Stimulated activated memory B cell treated with anti-CD40 and anti-IgM and Interleukin-4, amounts not matched to agents 10 μg/mL and 1 μg/mL and 100 μg/mL, for 72 hours (primary cell): ENCODE results near the gene GSTM3.

Experiments used
- ATAC-seq: fragments of 150-1000 bp; cut with Tn5 transposase; 2 replicates; pipeline ENCODE4 v1.10.0; 2021
- H3K27ac Mint-ChIP-seq: one replicate; pipeline ENCODE4 v1.8.0; 2022; ENCODE audit warnings: mild to moderate bottlenecking, mixed read lengths
- H3K27me3 Mint-ChIP-seq: one replicate; pipeline ENCODE4 v1.8.0; 2022; ENCODE audit warnings: mixed read lengths
- H3K36me3 Mint-ChIP-seq: one replicate; pipeline ENCODE4 v1.8.0; 2022; ENCODE audit warnings: mixed read lengths
- H3K4me1 Mint-ChIP-seq: one replicate; pipeline ENCODE4 v1.8.0; 2022; ENCODE audit warnings: mixed read lengths
- H3K4me3 Mint-ChIP-seq: one replicate; pipeline ENCODE4 v1.8.0; 2022; ENCODE audit warnings: mild to moderate bottlenecking, moderate library complexity, mixed read lengths
- H3K9me3 Mint-ChIP-seq: one replicate; pipeline ENCODE4 v1.8.0; 2022; ENCODE audit warnings: mixed read lengths

Gene GSTM3

DNA sequence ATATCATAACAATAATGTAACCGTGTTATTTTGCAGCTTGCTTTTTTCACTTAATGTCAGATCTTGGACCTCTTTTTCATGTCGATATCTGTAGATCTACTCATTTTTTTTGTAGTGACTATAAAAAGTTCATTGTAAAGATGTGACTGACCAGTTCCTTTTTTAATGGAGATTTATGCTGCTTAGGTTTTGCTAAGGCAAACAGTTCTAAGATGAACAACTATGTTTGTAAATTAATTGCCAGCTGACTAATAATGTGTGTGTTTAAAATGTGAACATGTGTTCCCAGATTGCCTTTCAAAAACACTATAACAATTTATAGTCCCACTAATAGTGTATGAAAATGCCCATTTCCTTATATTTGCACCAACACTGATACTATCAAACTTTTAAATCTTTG lies 41.0 kb upstream of the GSTM3 start:
- Mint-ChIP-seq H3K4me3 (no peak overlapping the region), H3K27ac (no peak overlapping the region), H3K9me3 (peaks cover 6% of the 10 kb centered on the region), H3K4me1 (peaks cover 7% of the 10 kb centered on the region), H3K36me3 (peaks cover 5% of the 10 kb centered on the region), H3K27me3 (no peaks in the 10 kb centered on the region)
- ATAC-seq = no peak

DNA sequence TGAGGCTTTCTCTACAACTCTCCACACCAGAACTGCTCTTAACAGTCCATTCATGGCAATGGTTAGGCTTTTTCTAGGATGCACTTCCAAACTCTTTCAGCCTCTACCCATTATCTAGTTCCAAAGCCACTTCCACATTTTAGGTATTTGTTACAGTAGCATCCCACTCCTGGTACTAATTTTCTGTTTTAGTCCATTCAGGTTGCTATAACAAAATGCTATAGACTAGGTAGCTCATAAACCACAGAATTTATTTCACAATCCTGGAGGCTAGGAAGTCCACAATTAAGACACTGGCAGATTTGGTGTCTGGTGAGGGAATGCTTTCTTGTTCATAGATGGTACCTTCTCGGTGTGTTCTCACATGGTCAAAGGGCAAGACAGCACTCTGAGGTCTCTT lies 40.1 kb upstream of the GSTM3 start:
- Mint-ChIP-seq H3K36me3 (peaks cover 5% of the 10 kb centered on the region), H3K9me3 (peaks cover 6% of the 10 kb centered on the region), H3K27ac (no peak overlapping the region), H3K4me3 (no peak overlapping the region), H3K27me3 (no peaks in the 10 kb centered on the region), H3K4me1 (peaks cover 12% of the 10 kb centered on the region)
- no peak for ATAC-seq

DNA sequence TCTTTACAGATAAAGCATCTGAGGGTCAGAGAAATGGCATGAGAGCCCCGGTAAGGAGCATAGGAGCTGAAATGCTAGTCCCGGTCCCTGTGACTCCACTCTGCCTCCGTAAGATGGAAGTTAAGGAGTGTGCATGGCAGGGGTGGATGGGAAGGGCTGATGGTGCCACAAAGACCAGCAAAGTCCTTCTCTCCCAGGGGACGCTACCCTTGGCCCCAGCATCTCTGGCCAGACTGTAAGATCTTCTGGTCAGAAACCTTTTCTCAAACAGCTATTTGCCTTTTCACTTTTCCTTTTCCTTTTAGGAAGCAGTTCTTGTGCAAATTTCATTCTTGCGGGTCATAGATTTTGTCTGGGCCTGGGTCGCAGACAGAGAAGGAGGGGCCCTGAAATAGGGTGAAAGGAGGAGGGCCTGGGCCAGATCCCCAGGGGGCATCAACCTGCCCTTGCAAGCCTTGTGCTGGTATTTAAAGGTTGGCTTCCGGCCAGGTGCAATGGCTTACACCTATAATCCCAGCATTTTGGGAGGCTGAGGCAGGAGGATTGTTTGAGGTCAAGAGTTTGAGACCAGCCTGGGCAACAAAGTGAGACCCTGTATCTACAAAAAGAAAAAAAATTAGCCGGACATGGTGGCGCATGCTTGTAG lies 37.3 kb upstream of the GSTM3 start:
- no peaks in the 10 kb centered on the region for H3K27me3 Mint-ChIP-seq
- no peak for ATAC-seq
- H3K9me3 Mint-ChIP-seq = peaks cover 6% of the 10 kb centered on the region
- peak overlapping the region; percentile 45 for H3K27ac Mint-ChIP-seq
- peaks cover 5% of the 10 kb centered on the region for H3K36me3 Mint-ChIP-seq
- H3K4me1 Mint-ChIP-seq = peaks cover 18% of the 10 kb centered on the region
- H3K4me3 Mint-ChIP-seq = no peak overlapping the region

DNA sequence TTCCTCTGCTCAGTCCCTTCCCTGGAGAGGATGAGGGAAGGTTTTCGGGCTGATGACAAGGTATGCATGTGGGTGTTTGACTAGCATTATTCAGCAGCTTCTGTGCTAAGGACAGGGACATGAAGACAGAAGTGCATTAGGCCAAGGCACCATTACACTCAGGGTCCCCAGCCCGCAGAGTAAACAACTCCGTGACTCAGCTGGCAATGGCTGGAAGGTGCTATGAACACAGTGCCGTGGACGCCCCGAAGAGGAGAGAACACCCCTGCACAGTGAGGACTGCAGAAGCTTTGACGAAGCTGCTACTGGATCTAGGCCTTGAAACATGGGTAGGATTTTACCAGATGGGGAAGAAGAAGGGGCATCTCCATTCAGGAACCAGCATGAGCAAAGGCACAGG lies 36.6 kb upstream of the GSTM3 start:
- no peak overlapping the region for H3K27ac Mint-ChIP-seq

DNA sequence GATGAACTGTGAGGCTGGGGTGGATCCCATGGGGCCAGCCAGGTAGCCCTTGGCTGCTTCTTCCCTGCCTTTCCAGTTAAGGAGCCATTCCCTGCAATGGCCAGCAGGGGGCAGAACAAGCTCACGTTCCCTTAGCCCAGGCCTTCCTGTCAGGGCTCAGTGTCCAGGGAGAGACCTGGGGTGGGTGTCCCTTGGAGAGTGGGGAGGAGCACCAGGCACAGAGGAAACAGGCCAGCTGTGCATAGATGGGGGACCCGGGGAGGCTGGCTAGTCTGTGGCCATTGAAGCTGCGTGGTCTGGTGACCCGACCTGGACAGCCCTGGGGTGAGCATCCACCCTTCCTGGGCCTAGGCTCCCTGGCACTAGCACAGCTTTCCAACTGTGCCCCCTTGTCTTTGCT lies 36.1 kb upstream of the GSTM3 start:
- Mint-ChIP-seq H3K4me3 (no peak overlapping the region), H3K36me3 (peaks cover 5% of the 10 kb centered on the region), H3K9me3 (peaks cover 6% of the 10 kb centered on the region), H3K4me1 (peaks cover 18% of the 10 kb centered on the region), H3K27ac (peak overlapping the region; percentile 15), H3K27me3 (no peaks in the 10 kb centered on the region)
- peak; percentile 81 for ATAC-seq

More for the DNA sequence above, 36.6 kb upstream of the GSTM3 start:
- Mint-ChIP-seq H3K9me3 (peaks cover 6% of the 10 kb centered on the region), H3K36me3 (peaks cover 5% of the 10 kb centered on the region), H3K4me3 (no peak overlapping the region), H3K27me3 (no peaks in the 10 kb centered on the region), H3K4me1 (peaks cover 18% of the 10 kb centered on the region)
- no peak for ATAC-seq

DNA sequence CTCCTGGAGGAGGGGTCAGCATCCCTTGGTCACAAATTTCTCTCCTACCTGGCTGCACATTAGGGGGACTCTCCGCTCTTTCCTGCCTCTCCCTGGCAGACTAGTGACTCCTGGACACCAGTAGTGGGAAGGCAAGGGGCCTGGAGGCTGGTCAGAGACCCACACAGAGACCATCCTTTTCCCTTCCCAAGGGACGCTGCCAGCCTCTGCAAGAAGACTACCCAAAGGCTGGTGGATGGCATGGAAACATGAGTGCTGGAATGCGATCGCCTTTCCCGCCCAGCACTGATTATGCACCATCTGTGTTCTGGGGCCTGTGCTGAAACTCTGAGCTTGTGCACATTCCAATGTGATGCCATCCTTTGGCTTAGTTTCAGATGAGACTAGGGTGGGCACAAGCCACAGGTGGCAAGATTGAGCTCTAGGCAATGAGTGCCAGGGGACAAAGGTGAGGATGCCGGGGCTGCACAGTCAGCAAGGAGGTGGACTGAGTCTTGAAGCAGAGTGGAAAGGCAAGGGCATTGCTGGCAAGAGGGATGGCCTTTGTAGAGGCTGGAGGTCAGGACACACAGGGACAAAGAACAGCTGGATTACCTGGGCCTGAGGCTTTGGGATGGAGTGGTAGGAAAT lies 35.5 kb upstream of the GSTM3 start:
- peaks cover 6% of the 10 kb centered on the region for H3K9me3 Mint-ChIP-seq
- peaks cover 18% of the 10 kb centered on the region for H3K4me1 Mint-ChIP-seq

DNA sequence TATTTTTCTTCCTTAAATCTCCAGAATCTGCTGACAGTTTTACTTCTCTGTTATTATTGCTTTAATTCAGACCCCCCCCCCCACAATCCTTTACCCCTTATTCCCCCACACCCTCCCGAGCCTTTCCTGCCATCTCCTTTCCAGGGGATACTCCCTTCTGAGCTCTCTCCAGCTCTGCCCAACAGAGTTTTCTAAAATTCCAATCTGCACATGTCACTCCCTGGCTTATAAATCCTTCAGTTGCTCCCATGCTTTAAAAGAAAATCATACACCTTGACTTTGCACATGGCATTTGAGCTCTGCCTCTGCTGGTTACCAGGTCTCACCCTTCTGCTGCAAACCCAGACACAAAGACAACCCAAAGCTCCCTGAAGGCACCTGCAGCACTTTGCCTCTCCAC lies 34.6 kb upstream of the GSTM3 start:
- Mint-ChIP-seq H3K27me3 (no peaks in the 10 kb centered on the region), H3K4me1 (peaks cover 18% of the 10 kb centered on the region), H3K9me3 (no peaks in the 10 kb centered on the region), H3K4me3 (no peak overlapping the region), H3K27ac (no peak overlapping the region), H3K36me3 (no peaks in the 10 kb centered on the region)
- ATAC-seq = no peak

More for the DNA sequence above, 35.5 kb upstream of the GSTM3 start:
- ATAC-seq = no peak
- Mint-ChIP-seq H3K36me3 (peaks cover 5% of the 10 kb centered on the region), H3K27me3 (no peaks in the 10 kb centered on the region), H3K27ac (peak overlapping the region; percentile 15), H3K4me3 (no peak overlapping the region)

DNA sequence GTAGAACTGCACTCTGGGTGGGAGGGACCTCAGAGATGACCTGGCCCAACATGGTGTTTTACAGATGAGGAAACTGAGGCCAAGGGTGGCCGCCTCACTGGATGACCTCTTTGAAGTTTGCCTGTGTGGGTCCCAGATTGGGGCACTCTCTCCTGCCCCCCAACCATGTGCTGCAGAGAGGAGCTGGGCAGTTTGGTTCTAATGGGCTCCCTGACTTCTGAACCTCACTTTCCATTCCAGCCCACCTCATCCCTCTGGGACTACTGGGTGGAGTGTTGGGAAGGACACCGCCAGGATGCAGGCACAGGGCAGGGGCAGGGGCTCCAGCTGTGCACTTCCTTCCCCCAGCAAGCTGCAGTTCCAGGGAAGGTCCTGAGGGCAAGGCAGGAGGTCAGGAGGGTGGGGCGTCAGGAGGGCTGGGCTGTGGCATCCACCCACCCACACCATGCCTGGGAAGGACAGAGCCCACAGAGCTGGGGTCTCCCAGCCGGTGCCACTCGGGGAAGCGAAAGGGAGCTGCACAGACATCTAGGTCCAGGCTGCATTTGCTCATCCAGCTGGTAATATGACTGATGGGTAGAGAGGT lies 33.2 kb upstream of the GSTM3 start:
- H3K9me3 Mint-ChIP-seq = no peaks in the 10 kb centered on the region
- no peak overlapping the region for H3K4me3 Mint-ChIP-seq
- H3K27ac Mint-ChIP-seq = no peak overlapping the region
- no peaks in the 10 kb centered on the region for H3K27me3 Mint-ChIP-seq
- ATAC-seq = no peak
- peaks cover 18% of the 10 kb centered on the region for H3K4me1 Mint-ChIP-seq
- no peaks in the 10 kb centered on the region for H3K36me3 Mint-ChIP-seq

DNA sequence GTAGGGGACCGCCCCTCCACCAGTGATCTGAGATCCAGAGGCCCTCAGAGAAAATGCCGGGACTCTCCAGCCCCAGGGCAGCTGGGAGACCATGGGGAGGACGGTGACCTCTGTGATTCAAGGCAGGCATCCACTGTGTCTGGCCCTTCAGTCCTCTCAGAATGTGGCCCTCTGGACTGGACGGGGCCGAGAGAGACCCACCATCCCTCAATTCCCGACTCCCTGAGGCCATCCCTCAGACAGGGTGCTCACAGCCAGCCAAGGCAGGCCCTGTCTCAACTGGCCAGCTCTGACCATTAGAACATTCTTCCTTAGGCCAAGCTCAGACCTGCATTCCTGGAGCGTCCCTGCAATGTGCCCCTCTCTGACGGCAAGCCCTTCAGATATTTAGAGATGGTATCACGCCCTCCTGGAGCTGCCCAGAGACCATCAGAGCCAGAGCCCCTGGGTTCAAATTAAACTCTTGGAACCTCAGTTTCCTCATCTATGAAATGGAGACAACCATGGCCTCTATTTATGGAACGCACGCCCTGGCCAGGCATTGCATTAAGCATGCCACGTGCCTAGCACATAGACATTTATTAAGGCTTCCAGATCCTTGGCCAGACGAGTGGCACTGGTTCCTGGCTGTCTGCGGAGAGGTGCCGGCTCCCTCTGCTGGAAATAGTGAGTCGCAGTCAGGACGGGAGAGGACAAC lies 32.5 kb upstream of the GSTM3 start:
- Mint-ChIP-seq H3K36me3 (no peaks in the 10 kb centered on the region), H3K9me3 (no peaks in the 10 kb centered on the region), H3K4me3 (no peak overlapping the region)

DNA sequence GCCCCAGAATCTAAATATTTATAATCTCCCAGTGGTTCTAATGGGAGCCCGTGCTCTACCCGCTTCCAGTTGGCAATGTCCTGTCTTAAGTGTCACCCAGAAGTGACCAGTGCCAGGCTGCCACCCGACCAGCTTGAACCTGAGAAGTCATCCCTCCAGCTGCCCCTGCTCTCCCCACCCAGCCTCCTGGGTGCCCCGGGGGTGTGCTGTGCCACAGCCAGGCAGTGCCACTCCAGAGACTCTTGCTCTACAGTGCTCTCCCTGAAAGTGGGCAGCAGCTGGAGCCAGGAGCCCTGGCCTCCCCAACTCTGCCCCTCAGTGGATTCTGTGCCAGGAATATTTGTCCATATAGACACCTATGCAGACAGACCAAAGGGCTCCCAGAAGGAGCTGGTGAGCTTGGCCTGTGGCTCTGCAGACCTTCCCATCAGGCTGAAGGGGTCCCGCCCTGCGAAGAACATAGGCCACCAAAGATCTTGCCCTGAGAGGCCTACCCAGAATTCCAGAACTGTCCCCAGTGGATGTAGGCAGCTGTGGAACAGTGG lies 31.9 kb upstream of the GSTM3 start:
- no peak overlapping the region for H3K4me3 Mint-ChIP-seq
- no peak for ATAC-seq
- no peaks in the 10 kb centered on the region for H3K36me3 Mint-ChIP-seq
- H3K4me1 Mint-ChIP-seq = peaks cover 18% of the 10 kb centered on the region
- H3K27me3 Mint-ChIP-seq = no peaks in the 10 kb centered on the region
- H3K27ac Mint-ChIP-seq = no peak overlapping the region
- H3K9me3 Mint-ChIP-seq = no peaks in the 10 kb centered on the region

More for the DNA sequence above, 32.5 kb upstream of the GSTM3 start:
- no peak overlapping the region for H3K27ac Mint-ChIP-seq
- H3K4me1 Mint-ChIP-seq = peaks cover 18% of the 10 kb centered on the region
- peak; percentile 88 for ATAC-seq
- H3K27me3 Mint-ChIP-seq = no peaks in the 10 kb centered on the region

DNA sequence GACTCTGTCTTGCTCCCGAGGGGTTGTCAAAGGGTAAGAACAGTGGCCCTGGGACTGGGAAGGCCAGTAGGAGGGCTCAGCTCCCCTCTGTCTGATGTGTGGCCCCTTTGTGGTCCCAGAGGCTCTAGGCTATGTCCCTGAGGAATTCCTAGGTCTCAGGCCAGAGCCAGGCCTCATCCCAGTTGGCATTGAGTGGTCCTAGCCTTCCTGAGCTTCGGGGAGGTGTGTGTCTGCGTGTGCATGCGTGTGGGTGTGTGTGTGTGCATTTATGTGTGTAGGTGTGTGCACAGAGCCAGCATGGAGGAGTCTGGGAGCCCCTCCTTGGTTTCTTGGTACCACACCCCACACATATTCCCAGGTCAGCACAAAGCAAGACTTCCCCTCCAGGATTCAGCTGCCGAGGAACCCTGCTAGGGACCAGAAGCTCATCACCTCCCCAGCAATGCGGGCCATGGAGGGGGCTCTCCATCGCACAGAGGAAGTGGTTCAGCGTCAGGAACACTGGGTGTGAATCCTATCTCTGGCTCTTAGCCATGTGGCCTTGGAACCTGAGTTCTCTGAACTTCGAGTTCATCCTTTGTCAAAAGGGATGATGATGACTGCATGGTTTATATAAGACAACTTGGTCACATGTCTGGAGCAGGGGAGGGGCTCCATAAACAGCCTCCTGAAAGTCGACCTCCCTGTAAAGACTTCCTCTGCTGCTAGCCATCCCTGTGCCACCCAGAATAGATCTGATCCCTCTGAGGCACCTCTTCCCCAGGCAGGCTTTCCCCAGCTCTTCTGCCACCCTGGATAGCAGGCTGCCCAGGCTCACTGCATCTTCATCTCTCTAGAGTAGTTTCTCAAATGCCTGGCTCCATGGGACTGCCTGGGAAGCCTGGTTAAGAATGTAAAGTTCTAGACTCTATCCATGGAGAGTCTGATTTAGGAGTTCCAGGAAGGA lies 31.1 kb upstream of the GSTM3 start:
- H3K27ac Mint-ChIP-seq = no peak overlapping the region
- H3K27me3 Mint-ChIP-seq = no peaks in the 10 kb centered on the region
- H3K9me3 Mint-ChIP-seq = no peaks in the 10 kb centered on the region
- ATAC-seq = no peak
- H3K4me3 Mint-ChIP-seq = no peak overlapping the region
- H3K36me3 Mint-ChIP-seq = no peaks in the 10 kb centered on the region
- H3K4me1 Mint-ChIP-seq = peaks cover 13% of the 10 kb centered on the region

DNA sequence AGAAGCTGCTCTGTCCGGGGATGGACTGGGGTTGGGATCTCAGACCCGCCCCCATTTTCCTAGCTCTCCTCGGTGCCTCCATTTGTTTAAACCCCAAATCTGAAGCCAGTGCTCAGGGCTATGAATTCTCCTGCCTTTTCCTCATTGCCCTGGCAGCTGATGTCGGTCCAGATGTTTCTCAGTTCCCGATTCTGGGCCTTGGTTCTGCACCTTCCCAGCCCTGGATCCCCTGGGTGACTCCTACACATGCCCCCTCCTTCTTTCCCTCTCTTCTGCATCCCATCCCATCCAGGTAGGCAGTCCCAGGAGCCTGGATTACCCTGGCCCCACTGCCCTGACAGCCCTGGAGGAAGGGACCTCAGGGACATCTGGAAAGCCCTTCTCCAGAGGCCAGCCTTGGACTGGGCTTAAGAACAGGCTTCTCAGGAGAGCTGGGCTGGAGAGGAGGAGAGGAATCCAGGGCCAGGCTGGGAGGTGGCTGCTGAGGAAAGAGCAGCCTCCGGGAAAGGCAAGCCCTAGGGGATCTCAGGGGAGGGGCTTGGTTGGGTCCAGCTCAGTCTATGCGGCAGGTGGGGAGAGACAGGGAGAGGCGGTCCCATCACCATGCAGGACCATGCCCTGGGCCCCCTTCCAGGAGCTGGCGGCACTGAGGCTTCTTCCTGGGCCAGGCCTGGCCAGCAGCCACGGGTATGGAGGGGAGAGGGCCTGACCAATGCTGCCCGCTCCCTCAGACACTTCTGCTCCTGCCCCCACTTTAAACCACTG lies 29.7 kb upstream of the GSTM3 start:
- H3K9me3 Mint-ChIP-seq = no peaks in the 10 kb centered on the region
- no peaks in the 10 kb centered on the region for H3K36me3 Mint-ChIP-seq
- no peaks in the 10 kb centered on the region for H3K27me3 Mint-ChIP-seq
- H3K27ac Mint-ChIP-seq = no peak overlapping the region
- no peak for ATAC-seq
- no peak overlapping the region for H3K4me3 Mint-ChIP-seq
- H3K4me1 Mint-ChIP-seq = peaks cover 6% of the 10 kb centered on the region

DNA sequence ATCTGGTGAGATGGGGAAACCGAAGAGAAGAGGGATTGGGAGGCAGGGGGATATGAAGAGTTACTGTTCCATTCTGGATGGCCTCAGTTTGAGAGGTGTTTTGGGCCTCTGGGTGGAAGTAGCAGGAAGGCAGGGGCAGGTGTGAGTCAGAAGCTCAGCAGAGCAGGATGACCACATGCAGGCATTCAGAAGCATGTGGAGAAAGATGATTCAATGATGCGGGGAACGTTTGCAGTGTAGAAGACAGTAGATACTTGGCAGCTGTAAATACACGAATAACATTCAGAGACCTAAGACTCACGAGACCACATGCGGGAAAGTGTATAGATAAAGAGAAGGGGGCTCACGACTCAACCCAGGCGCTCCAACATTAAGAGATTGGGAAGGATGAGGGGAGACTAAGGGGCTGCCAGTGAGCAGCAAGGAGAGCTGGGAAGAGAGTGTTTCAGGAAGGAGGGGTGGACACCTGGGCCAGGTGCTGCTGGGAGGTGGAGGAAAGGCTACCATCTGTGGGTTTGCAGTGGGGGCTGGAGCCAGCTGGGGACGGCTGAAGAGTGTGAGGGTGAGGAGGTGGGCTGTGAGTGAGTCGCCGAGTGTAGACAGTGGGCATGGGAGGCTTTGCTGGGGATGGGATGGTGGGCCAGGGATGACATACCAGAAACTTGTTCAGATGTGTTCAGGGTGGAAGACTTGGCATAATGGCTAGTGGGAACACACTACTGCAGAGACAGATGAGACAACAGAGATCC lies 28.7 kb upstream of the GSTM3 start:
- peaks cover 6% of the 10 kb centered on the region for H3K4me1 Mint-ChIP-seq
- no peak overlapping the region for H3K27ac Mint-ChIP-seq
- no peaks in the 10 kb centered on the region for H3K36me3 Mint-ChIP-seq
- no peaks in the 10 kb centered on the region for H3K9me3 Mint-ChIP-seq
- no peak for ATAC-seq
- H3K27me3 Mint-ChIP-seq = peaks cover 10% of the 10 kb centered on the region
- no peak overlapping the region for H3K4me3 Mint-ChIP-seq
